GM18870 (cell line): ENCODE measurements around the gene SEPTIN10.
"Not testable (repeated sequence)": the region's sequence is repeated elsewhere in the genome, so short reads cannot be mapped to it uniquely, and the experiment has no call there.

ENCODE experiments used
- ATAC-seq: cut with Tn5 transposase; IDR thresholded peaks from one replicate; pipeline ENCODE4 v1.9.1; 2021; ENCODE audit warnings: moderate library complexity; ENCODE audit not compliant: unreplicated experiment

Gene SEPTIN10

DNA sequence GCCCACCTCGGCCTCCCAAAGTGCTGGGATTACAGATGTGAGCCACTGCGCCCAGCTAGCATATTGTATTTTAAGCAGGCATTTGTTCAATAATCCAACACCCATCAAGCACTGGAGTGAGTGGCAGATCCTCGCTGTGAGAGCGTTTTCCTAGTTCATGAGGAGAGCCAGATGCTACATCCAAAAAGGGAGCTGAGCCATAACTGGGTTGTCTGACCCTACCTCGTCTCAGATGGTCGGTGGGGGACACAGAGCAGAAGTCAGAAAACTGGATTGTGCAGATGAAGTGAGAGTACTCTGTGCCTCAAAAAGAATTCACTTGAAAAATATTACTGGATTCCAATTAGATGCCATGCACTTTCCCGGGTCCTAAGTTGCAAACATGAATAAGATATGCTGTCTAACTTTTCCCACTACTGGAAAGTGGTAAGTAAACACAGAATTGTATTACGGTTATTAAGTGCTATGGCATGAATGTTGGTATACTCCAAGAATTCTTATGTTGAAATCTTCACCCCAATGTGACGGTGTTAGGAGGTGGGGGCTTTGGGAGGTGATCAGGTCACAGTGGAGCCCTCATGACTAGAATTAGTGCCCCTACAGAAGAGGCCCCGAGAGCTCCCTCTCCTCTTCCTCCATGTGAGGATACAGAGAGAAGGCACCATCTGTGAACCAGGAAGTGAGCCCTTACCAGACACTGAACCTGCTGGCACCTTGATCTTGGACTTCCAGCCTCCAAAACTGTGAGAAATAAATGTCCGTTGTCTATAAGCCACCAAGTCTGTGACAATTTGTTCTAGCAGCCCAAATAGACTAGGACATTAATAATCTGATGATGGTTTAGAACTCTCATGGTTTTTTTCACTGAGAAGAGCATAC is 21.9 kb upstream of the SEPTIN10 start:
- ATAC-seq, result no peak

DNA sequence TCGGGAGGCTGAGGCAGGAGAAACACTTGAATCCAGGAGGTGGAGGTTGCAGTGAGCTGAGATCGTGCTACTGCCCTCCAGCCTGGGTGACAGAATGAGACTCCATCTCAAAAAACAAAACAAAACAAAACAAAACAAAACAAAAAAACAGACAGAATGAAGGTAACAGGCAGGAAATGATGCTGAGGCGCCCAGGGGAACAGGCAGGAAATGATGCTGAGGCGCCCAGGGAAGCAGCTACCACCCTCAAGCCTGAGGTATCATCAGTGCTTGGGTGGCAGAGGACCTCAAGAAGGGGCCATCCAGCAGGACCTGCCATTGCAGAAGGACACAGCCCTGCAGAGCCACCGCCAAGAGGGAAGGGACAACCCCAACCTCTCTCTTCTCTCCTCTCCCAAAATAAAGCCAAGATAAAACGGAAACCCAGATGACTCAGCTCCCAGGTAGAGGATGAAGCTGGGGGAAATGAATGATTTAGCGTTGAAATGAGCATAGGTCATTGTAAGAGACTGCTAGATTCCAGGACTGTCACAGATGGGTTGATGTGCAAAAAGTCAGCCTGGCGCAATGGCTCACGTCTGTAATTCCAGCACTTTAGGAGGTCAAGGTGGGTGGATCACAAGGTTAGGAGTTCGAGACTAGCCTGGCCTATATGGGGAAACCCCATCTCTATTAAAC is 19.7 kb upstream of the SEPTIN10 start:
- ATAC-seq, result no peak

- no peak for ATAC-seq
These were observed 18.5 kb upstream of the SEPTIN10 start for GRCh38 chr2:109632158-109632789.

GRCh38 chr2:109631741-109632140 is 18.0 kb upstream of the SEPTIN10 start:
- ATAC-seq, result no peak

DNA sequence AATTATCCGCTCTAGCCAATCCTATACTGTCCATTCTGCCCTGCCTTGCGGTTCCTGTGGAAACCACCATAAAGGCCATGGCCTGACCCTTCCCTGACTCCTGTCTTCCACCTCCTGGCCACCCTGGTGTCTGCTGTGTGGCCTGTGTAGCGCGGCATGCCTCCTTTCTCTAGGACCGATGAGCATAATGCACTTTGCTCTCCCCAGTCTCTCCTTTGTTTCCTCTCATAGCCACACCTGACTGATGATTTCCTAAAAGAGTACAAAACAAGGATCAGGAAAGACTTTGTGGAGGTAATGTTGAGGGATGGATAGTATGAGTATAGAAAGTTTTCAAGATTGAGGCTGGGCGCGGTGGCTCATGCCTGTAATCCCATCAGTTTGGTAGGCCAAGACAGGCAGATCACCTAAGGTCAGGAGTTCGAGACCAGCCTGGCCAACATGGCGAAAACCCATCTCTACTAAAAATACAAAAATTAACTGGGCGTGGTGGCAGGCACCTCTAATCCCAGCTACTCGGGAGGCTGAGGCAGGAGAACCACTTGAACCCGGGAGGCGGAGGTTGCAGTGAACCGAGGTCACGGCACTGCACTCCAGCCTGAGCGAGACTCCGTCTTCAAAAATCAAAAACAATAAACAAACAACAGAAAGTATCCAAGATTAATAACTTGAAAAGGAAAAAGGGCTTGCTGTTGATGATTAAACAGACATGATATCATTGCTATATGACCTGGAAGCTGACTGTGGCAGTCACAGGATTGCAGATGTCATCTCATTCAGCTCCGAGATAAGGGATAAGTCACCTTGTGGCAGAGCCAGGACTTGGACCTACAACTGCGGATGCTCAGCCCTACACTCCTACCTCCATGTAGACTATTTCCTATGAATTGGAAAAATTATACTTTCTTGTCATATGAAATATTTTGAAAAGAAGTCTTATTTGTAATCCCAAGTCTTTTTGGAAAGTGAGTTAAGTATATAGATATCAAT is 17.0 kb upstream of the SEPTIN10 start:
- no peak for ATAC-seq

DNA sequence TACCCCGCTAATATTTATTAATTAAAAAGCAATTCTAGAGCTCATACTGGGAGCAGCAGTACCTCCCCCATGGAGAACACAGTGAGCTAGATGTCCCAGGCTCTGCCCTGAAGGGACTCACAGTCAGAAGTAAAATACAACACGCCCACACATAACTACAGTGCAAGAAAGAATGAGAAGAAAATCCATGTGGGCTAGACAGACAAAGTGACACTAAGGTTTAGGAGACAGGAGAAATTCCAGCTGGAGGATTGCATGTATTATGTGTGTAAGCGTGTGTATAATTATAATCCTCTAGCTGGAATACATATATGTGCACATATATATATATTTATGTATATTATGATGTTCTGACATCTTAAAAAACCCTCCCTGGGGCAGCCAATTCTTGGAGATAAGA is 16.1 kb upstream of the SEPTIN10 start:
- no peak for ATAC-seq

DNA sequence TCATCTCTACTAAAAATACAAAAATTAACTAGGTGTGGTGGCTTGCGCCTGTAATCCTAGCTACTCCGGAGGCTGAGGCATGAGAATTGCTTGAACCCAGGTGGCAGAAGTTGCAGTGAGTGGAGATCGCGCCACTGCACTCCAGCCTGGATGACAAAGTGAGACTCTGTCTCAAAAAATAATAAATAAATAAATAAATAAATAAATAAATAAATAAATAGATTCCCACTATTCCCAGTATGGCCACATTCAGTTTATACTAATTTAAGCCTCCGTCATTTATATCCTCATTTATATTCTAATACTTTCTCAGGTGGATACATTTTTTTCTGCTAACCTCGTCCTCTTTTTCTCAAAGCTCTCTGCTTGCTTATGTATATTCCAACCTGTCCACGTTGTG is 14.6 kb upstream of the SEPTIN10 start:
- ATAC-seq, result not testable (repeated sequence)

DNA sequence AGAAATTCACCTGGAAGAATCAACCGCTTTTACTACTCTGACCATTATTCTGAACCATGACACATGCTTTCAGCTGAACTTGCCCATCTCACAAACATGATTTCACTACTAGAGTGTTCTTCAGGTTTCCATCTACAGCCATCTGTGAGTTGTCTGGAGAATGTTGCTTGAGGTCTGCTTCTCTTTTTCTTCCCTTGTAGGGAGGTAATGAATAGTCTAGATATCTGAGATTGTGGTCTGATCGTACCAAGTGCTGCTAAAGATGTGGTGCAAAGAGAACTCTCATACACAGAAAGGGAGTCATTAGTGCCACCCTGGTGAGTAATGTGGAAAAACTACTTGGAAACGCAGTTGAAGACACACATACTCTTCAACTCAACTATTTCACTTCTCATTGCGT is 10.6 kb upstream of the SEPTIN10 start:
- no peak for ATAC-seq

GRCh38 chr2:109623923-109624322 is 10.2 kb upstream of the SEPTIN10 start:
- ATAC-seq, result no peak

- no peak for ATAC-seq
These were observed 9.5 kb upstream of the SEPTIN10 start for GRCh38 chr2:109623297-109623696.

DNA sequence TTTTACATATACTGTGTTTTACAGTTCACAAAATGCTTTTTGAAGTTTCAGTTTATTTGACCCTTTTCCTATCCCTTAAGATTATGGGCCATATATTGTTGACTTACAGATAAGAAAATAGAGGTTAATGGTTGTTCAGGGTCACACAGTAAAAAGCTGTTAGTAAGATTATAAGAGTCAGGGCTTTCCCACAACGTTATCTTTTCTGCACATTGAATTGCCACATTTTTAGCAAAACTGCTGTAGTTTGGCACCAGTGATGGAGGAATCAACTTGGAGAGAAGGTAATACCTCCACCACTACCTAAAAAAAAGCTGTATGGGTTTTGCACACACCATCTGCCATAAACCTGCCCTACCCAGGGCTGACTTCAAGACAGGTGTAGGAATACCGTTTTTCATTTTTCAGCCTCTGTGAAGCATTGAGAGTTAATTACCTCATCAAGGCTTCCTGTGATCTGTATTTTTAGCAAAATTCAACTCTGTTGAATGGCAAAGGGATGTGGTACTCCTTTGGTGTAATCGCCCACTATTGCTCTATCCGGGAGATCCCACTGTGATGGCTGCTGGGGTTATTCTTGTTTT is 5.4 kb upstream of the SEPTIN10 start:
- ATAC-seq, result no peak

DNA sequence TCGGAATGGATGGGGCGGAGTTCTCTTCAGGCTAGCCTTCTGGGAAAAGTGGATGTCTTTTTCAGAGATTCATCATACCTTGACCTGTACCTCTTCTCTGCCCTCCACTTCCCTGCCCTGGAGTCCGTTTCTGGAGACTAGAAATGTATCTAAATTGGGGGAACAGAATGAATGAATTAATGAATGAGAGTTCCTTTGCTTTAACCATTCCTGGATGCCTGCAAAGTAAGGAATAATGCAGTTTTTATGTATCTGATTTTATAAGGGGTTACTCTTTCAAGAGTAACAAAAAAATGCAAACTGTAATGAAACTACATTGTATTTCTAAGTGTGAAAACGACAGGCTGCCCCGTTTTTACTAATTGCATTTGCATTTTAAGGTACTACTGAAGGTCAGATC is 2.4 kb upstream of the SEPTIN10 start:
- no peak for ATAC-seq

- ATAC-seq, result no peak
These were observed 1.9 kb upstream of the SEPTIN10 start for GRCh38 chr2:109615637-109616144.

- ATAC-seq, result no peak
These were observed 1.2 kb upstream of the SEPTIN10 start for GRCh38 chr2:109614715-109615636.

- ATAC-seq, result peak; percentile 18
These were observed 465 bp downstream of the SEPTIN10 start for GRCh38 chr2:109613081-109613921.

- ATAC-seq, result no peak
These were observed 2.2 kb downstream of the SEPTIN10 start for GRCh38 chr2:109611467-109612095.

DNA sequence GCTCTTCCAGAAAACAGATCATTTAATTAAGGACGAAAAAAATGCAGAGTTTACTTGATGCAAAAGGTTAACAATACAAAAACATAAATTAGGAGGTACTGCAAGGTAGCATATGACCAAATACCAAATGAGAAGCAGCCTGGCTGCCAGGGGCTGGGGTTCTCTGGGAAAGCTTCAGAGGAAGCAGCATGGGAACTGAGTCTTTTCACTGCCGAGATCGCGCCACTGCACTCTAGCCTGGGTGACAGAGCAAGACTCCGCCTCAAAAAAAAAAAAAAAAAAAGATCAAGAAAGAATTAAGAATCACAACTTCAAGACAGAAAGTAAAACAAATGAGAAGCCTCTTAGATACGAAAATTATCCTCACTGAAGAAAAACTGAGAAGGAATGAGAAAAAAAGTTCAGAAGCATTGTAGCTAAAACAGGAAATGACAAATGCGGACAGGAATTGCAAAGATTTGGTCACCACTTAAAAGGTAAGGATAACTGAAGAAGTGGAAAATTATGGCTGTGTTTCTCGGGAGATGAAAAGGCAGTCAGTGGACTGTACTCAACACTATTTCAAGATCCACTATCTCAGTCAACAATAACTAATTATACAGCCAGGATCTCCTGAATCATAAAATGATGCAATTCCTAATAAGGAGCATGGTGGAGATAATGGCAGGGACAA is 4.3 kb downstream of the SEPTIN10 start:
- ATAC-seq, result no peak
